HepG2 (cell line): ENCODE data around the gene MRGPRF.

Experiments
- CBFB ChIP-seq: sonication (generic); formaldehyde crosslinking; IDR thresholded peaks from 2 replicates; pipeline ENCODE4 v1.4.0; 2020; ENCODE audit warnings: missing genetic modification reagents
- CTCF ChIP-seq: sonication (generic); formaldehyde crosslinking; IDR thresholded peaks from 2 replicates; pipeline ENCODE4 v1.5.0; 2020; ENCODE audit warnings: mild to moderate bottlenecking, missing genetic modification reagents, moderate library complexity
- ELF4 ChIP-seq: sonication (generic); formaldehyde crosslinking; IDR thresholded peaks from 2 replicates; pipeline ENCODE4 v1.5.0; 2020; ENCODE audit warnings: missing genetic modification reagents, mild to moderate bottlenecking, moderate library complexity, borderline replicate concordance
- EP300 ChIP-seq, 3 experiments: sonication (generic) in 1 of 3; formaldehyde crosslinking in 1 of 3; IDR thresholded peaks; 2 replicates each; pipeline versions ENCODE4 v1.5.1 to v1.6.1; 2011 to 2020; ENCODE audit warnings: low read depth in 2 of 3, low read length in 2 of 3, borderline replicate concordance in 1 of 3, improper control_type of control experiment in 1 of 3, mild to moderate bottlenecking in 1 of 3, missing genetic modification reagents in 1 of 3, moderate library complexity in 1 of 3
- ETS1 ChIP-seq: sonication (generic); formaldehyde crosslinking; IDR thresholded peaks from 2 replicates; pipeline ENCODE4 v1.4.0; 2020; ENCODE audit warnings: missing genetic modification reagents
- KLF16 ChIP-seq, 2 experiments: sonication (generic) in 1 of 2; formaldehyde crosslinking in 1 of 2; IDR thresholded peaks; 2 replicates each; pipeline versions ENCODE4 v1.6.1 to v1.8.0; 2016 to 2023; ENCODE audit warnings: missing genetic modification reagents in 2 of 2, missing compliant biosample characterization in 1 of 2
- MED1 ChIP-seq: sonication (generic); formaldehyde crosslinking; IDR thresholded peaks from 2 replicates; pipeline ENCODE4 v1.4.0; 2020; ENCODE audit warnings: missing genetic modification reagents
- RXRA ChIP-seq: sonication (generic); formaldehyde crosslinking; IDR thresholded peaks from 2 replicates; pipeline ENCODE4 v1.5.1; 2020; ENCODE audit warnings: missing genetic modification reagents
- SIN3A ChIP-seq: IDR thresholded peaks from 2 replicates; pipeline ENCODE4 v1.6.1; 2011; ENCODE audit warnings: low read depth, mild to moderate bottlenecking, control low read depth, low read length, borderline replicate concordance
- SMARCC2 ChIP-seq: fragments of 450-650 bp; IDR thresholded peaks from 2 replicates; pipeline ENCODE4 v1.6.1; 2017; ENCODE audit warnings: antibody characterized with exemption, mild to moderate bottlenecking
- TBP ChIP-seq: sonication (generic); formaldehyde crosslinking; IDR thresholded peaks from 2 replicates; pipeline ENCODE4 v1.5.0; 2020; ENCODE audit warnings: missing genetic modification reagents
- YY1 ChIP-seq: IDR thresholded peaks from 2 replicates; pipeline ENCODE4 v1.6.1; 2011; ENCODE audit warnings: low read length, low read depth, moderate library complexity, mild to moderate bottlenecking; ENCODE audit not compliant: insufficient read depth, insufficient replicate concordance

DNA sequence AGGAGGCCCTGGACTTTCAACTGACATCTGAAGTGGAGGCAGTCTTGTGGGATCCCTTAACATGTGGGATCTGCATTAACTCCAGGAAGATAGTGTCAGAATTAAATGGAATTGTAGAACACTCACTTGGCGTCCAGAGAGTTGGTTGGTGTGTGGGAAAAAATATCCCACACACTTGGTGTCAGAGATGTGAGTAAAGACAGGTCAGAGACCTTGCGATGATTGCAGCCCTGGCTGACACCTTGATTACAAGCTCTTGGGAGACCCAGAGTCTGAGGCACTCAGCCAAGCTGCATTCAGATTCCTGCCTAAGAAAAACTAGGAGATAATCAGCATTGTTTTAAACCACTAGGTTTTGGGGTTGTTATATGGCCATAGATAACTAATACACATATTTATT, 28.5 kb upstream of the MRGPRF start:
- TF ChIP-seq KLF16 (CRISPR knock-in tag; IDR thresholded peaks at IDR 0.05) (no peak), SMARCC2 (no peak), ELF4 (CRISPR knock-in tag) (no peak), CTCF (no peak), RXRA (no peak), TBP (CRISPR knock-in tag) (no peak), ETS1 (no peak), SIN3A (no peak), MED1 (no peak), EP300 (IDR thresholded peaks at IDR 0.05; ENCODE audit: low read depth in 2 of 2, low read length in 2 of 2) (no peak), EP300 (CRISPR knock-in tag; IDR thresholded peaks at IDR 0.05; ENCODE audit: borderline replicate concordance) (no peak), YY1 (no peak), CBFB (CRISPR knock-in tag) (no peak)
